Subcutaneous adipose tissue (tissue), 4 donors: ENCODE data around the gene LPCAT4. TPM values are rescaled to one million over a fixed set of nuclear protein-coding genes. Genes with fewer than 3 reads are reported as not detected.

Experiments
- total RNA-seq, 4 donors: library from RNA; depleted of rRNA; stranded (reverse); fragments of >200 nt; gene quantifications; one replicate each; pipeline ENCODE4 v1.1.0, GENCODE V29; 2016
- TF ChIP-seq, protein P1 (sequence below): fragments of 450-650 bp; IDR thresholded peaks from one replicate; pipeline ENCODE4 v1.5.1; 2016; ENCODE audit warnings: low read depth, mild to moderate bottlenecking, control low read depth, antibody characterized with exemption, moderate library complexity

Gene LPCAT4
- total RNA-seq, 4 donors from 2014 or later = 7.0 to 26.6 (median 13.3) TPM

GRCh38 chr15:34337557-34338306, 29.3 kb downstream of the LPCAT4 start, which contains the start of gene SLC12A6:
Gene SLC12A6, minus strand, starts transcription at chr15:34337781. Its CDS starts 1,101 bp downstream, at chr15:34336680.
- TF ChIP-seq, protein P1, sequence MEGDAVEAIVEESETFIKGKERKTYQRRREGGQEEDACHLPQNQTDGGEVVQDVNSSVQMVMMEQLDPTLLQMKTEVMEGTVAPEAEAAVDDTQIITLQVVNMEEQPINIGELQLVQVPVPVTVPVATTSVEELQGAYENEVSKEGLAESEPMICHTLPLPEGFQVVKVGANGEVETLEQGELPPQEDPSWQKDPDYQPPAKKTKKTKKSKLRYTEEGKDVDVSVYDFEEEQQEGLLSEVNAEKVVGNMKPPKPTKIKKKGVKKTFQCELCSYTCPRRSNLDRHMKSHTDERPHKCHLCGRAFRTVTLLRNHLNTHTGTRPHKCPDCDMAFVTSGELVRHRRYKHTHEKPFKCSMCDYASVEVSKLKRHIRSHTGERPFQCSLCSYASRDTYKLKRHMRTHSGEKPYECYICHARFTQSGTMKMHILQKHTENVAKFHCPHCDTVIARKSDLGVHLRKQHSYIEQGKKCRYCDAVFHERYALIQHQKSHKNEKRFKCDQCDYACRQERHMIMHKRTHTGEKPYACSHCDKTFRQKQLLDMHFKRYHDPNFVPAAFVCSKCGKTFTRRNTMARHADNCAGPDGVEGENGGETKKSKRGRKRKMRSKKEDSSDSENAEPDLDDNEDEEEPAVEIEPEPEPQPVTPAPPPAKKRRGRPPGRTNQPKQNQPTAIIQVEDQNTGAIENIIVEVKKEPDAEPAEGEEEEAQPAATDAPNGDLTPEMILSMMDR = no peak

DNA sequence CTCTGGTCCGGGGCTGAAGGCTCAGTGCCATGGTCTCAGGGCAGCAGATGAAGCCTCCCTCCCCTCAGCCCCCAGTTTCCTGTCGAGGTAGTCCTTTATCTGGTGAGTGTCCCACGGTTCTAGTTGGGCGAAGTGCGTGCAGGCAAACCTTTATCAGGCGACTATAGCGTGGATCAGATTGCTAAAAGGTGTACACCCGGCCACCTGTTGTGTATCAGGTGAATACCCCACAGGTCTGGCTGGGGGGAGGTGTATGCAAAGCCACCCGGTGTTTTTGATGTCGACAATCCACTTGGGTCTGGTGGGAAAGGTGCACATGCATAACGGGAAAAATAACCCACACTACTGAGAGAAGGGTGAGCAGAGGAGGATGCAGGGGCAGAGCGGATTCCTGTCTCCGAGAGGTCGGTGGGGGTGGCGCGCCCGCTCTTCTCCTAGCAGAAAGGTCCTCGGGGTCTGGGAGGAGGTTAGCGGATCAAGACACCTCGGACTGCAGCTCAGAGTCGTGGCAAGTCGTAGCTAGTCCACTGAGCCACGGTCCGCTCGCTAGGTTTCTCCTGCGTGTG, 29.9 kb downstream of the LPCAT4 start:
- TF ChIP-seq, protein P1 = no peak

GRCh38 chr15:34336231-34336990, 30.6 kb downstream of the LPCAT4 start:
- TF ChIP-seq, protein P1 = no peak

GRCh38 chr15:34335176-34336032, 31.6 kb downstream of the LPCAT4 start:
- TF ChIP-seq, protein P1 = no peak

GRCh38 chr15:34334672-34335071, 32.3 kb downstream of the LPCAT4 start:
- TF ChIP-seq, protein P1 = no peak

DNA sequence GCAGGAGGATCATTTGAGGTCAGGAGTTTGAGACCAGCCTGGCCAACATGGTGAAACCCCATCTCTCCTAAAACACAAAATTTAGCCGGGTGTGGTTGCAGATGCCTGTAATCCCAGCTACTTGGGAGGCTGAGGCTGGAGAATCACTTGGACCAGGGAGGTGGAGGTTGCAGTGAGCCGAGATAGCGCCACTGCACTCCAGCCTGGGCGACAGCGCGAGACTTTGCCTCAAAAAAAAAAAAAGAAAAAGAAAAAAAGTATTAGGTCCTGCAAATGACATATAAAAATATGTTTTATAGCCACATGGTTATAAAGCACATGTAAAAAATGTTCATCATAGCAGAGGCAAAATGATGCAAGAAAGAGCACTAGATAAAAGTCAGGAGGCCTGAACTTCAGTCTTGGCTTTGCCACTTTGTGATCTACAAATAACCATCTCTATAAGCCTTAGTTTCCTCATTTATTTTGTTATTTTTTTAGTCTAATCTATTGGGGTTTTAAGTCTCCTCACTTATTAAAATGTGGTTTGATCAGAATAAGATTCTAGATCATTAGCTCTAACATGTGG, 34.4 kb downstream of the LPCAT4 start:
- TF ChIP-seq, protein P1 = no peak
